ENCODE results near the gene TSR3. TPM values are rescaled to one million over a fixed set of nuclear protein-coding genes. Genes with fewer than 3 reads are reported as not detected.

Gene TSR3
- total and polyA plus RNA-seq, 2 donors (not counting 1 experiment from before 2014, with no cell fraction given) = 35.7 to 43.7 TPM

DNA sequence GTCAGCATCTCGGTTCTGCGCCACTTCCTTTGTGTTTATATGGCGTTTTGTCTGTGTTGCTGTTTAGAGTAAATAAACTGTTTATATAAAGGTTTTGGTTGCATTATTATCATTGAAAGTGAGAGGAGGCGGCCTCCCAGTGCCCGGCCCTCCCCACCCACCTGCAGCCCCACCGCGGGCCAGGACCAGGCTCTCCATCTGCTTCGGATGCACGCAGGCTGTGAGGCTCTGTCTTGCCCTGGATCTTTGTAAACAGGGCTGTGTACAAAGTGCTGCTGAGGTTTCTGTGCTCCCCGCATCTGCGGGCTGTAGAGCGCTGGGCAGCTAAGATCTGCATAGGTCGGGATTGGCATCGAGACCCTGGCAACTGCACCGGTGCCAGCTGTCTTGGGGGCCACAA lies 26.4 kb downstream of the TSR3 start:
- no peak overlapping the region for H2AFZ ChIP-seq (ENCODE audit: insufficient read depth, low read depth, low read length, poor library complexity, severe bottlenecking)
- peaks cover 0 to 27% of the 10 kb centered on the region in 2 donors for H3K4me1 ChIP-seq (ENCODE audit: control insufficient read depth in 2 of 2, insufficient read depth in 2 of 2, low read length in 2 of 2)
- WGBS (ENCODE audit: insufficient coverage) = 93% methylated on average over 14 of the region's 15 CpGs
- peaks cover 0 to 3% (median under 1%) of the 10 kb centered on the region in 4 experiments for H3K27me3 ChIP-seq (replicated peaks in 1 of 4; ENCODE audit: control extremely low read depth in 1 of 4, control insufficient read depth in 3 of 4, insufficient read depth in 4 of 4, low read length in 3 of 4)
- ATAC-seq (ENCODE audit: low read depth) (no peak), DNase-seq (no peak)
- CTCF ChIA-PET = no interaction called here
- no peak overlapping the region for H3K27ac Mint-ChIP-seq
- H4K20me1 ChIP-seq (ENCODE audit: control insufficient read depth, insufficient read depth, low read length, poor library complexity, severe bottlenecking) = peaks cover 43% of the 10 kb centered on the region
- H3K9ac ChIP-seq (ENCODE audit: low read length) = no peak overlapping the region
- no peaks in the 10 kb centered on the region for H3K9me3 Mint-ChIP-seq (ENCODE audit: insufficient read depth)
- no peak overlapping the region for H3K4me2 ChIP-seq (replicated peaks; ENCODE audit: low read depth, low read length, poor library complexity, severe bottlenecking)
- H3K79me2 ChIP-seq (ENCODE audit: control insufficient read depth, insufficient read depth, low read length) = peaks cover 9% of the 10 kb centered on the region
- no peaks in the 10 kb centered on the region for H3K27me3 Mint-ChIP-seq
- intact Hi-C loops (cut with micrococcal nuclease) = no loop called here
- TF ChIP-seq EZH2 (IDR thresholded peaks at IDR 0.05; ENCODE audit: borderline replicate concordance, insufficient read depth, low read depth, low read length, poor library complexity, severe bottlenecking) = no peak
- TF ChIP-seq, protein P1, sequence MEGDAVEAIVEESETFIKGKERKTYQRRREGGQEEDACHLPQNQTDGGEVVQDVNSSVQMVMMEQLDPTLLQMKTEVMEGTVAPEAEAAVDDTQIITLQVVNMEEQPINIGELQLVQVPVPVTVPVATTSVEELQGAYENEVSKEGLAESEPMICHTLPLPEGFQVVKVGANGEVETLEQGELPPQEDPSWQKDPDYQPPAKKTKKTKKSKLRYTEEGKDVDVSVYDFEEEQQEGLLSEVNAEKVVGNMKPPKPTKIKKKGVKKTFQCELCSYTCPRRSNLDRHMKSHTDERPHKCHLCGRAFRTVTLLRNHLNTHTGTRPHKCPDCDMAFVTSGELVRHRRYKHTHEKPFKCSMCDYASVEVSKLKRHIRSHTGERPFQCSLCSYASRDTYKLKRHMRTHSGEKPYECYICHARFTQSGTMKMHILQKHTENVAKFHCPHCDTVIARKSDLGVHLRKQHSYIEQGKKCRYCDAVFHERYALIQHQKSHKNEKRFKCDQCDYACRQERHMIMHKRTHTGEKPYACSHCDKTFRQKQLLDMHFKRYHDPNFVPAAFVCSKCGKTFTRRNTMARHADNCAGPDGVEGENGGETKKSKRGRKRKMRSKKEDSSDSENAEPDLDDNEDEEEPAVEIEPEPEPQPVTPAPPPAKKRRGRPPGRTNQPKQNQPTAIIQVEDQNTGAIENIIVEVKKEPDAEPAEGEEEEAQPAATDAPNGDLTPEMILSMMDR (IDR thresholded peaks at IDR 0.05) = no peak
- no peak overlapping the region for H3K4me3 Mint-ChIP-seq
- H3K27ac ChIP-seq (ENCODE audit: low read length in 2 of 2) = peak overlapping the region; percentile 82 to 84
- H3K4me3 ChIP-seq (ENCODE audit: control extremely low read depth in 1 of 5, extremely low read depth in 1 of 5, insufficient read depth in 1 of 5, low read depth in 2 of 5, low read length in 4 of 5) = no peak overlapping the region
- POLR2A ChIA-PET = no interaction called here
- H3K4me1 Mint-ChIP-seq = peaks cover 5% of the 10 kb centered on the region
- H3K36me3 ChIP-seq (replicated peaks in 1 of 2; ENCODE audit: control extremely low read depth in 1 of 2, control insufficient read depth in 1 of 2, extremely low read depth in 1 of 2, insufficient read depth in 2 of 2, low read length in 1 of 2) = peaks cover 0 to 44% of the 10 kb centered on the region in 2 experiments
- H3K9me3 ChIP-seq (ENCODE audit: control extremely low read depth in 1 of 3, control insufficient read depth in 2 of 3, insufficient read depth in 1 of 3, low read length in 2 of 3) = peaks cover 0 to 4% (median 0%) of the 10 kb centered on the region in 3 donors

DNA sequence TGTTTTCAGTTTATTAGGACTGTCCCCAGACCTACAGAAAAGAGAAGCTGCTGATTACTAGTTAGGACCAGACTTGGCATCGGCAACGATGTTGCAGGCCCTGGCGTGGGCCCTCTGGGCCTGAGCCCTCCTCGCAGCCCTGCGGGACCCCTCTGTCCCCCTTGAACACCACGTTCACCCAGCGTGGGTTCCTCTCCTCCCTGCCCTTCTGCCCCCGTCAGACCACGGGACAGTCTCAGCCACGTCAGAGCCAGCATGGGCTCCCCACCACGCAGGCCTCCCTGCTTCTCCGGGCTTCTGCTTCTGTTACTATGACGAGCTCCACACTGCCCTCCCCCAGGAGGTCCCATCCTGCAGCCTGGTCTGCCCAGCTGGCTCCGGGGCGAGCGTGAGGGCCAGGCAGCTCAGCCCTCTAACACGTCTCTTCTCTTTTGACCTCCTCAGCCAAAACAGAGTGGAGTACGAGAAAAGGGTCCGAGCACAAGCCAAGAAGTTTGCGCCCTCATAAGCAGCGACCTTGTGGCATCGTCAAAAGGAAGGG lies 27.3 kb downstream of the TSR3 start:
- ChIA-PET CTCF (no interaction called here), POLR2A (interaction anchor here (0.6 to 0.9 kb wide), 2 partner anchors 11 to 89 kb away, joined by 3 to 13 read pairs; no protein-coding TSS in a partner anchor)
- Histone ChIP-seq H3K9ac (ENCODE audit: low read length) (no peak overlapping the region), H3K4me1 (ENCODE audit: control insufficient read depth in 2 of 2, insufficient read depth in 2 of 2, low read length in 2 of 2) (peaks cover 0 to 23% of the 10 kb centered on the region in 2 donors), H3K4me3 (ENCODE audit: control extremely low read depth in 1 of 5, extremely low read depth in 1 of 5, insufficient read depth in 1 of 5, low read depth in 2 of 5, low read length in 4 of 5) (no peak overlapping the region), H3K36me3 (replicated peaks in 1 of 2; ENCODE audit: control extremely low read depth in 1 of 2, control insufficient read depth in 1 of 2, extremely low read depth in 1 of 2, insufficient read depth in 2 of 2, low read length in 1 of 2) (peaks cover 0 to 53% of the 10 kb centered on the region in 2 experiments), H2AFZ (ENCODE audit: insufficient read depth, low read depth, low read length, poor library complexity, severe bottlenecking) (no peak overlapping the region), H3K4me2 (replicated peaks; ENCODE audit: low read depth, low read length, poor library complexity, severe bottlenecking) (no peak overlapping the region), H3K79me2 (ENCODE audit: control insufficient read depth, insufficient read depth, low read length) (peaks cover 17% of the 10 kb centered on the region), H3K9me3 (ENCODE audit: control extremely low read depth in 1 of 3, control insufficient read depth in 2 of 3, insufficient read depth in 1 of 3, low read length in 2 of 3) (no peaks in the 10 kb centered on the region), H3K27me3 (replicated peaks in 1 of 4; ENCODE audit: control extremely low read depth in 1 of 4, control insufficient read depth in 3 of 4, insufficient read depth in 4 of 4, low read length in 3 of 4) (no peaks in the 10 kb centered on the region), H3K27ac (ENCODE audit: low read length in 2 of 2) (no peak overlapping the region), H4K20me1 (ENCODE audit: control insufficient read depth, insufficient read depth, low read length, poor library complexity, severe bottlenecking) (peaks cover 52% of the 10 kb centered on the region)
- WGBS (ENCODE audit: insufficient coverage) = 91% methylated on average over 18 of the region's 22 CpGs
- no peaks in the 10 kb centered on the region for H3K27me3 Mint-ChIP-seq
- H3K9me3 Mint-ChIP-seq (ENCODE audit: insufficient read depth) = no peaks in the 10 kb centered on the region
- TF ChIP-seq, protein P1 (IDR thresholded peaks at IDR 0.05) = no peak
- no peak for TF ChIP-seq EZH2 (IDR thresholded peaks at IDR 0.05; ENCODE audit: borderline replicate concordance, insufficient read depth, low read depth, low read length, poor library complexity, severe bottlenecking)
- intact Hi-C loops (cut with micrococcal nuclease) = no loop called here
- no peak overlapping the region for H3K4me3 Mint-ChIP-seq
- DNase-seq (no peak), ATAC-seq (ENCODE audit: low read depth) (no peak)
- peaks cover 5% of the 10 kb centered on the region for H3K4me1 Mint-ChIP-seq
- peak overlapping the region; percentile 77 for H3K27ac Mint-ChIP-seq

Measured in B cell (primary cell).